Gastrocnemius medialis (tissue), 4 donors: ENCODE data around the gene TMEM213.

ENCODE experiments used
- CTCF ChIP-seq, 5 experiments: fragments of 450-650 bp in 3 of 5; fragments of 200-600 bp in 2 of 5; sonication (generic) in 2 of 5; IDR thresholded peaks in 4 of 5; conservative IDR thresholded peaks in 1 of 5; 1 replicate in 4 of 5; 2 replicates in 1 of 5; pipeline ENCODE4 v1.5.1; 2016 to 2019; ENCODE audit warnings: antibody characterized with exemption in 5 of 5, mild to moderate bottlenecking in 3 of 5, moderate library complexity in 3 of 5
- POLR2A ChIP-seq, 2 donors: fragments of 450-650 bp; IDR thresholded peaks; one replicate each; pipeline ENCODE4 v1.6.1; 2017; ENCODE audit warnings: antibody characterized with exemption in 2 of 2, mild to moderate bottlenecking in 2 of 2, moderate library complexity in 2 of 2

- TF ChIP-seq CTCF (IDR thresholded peaks at IDR 0.05 in 4 of 5, conservative IDR thresholded peaks at IDR 0.05 in 1 of 5) (no peak), POLR2A (IDR thresholded peaks at IDR 0.05) (no peak)
These were observed 25.2 kb downstream of the TMEM213 start for GRCh38 chr7:138822867-138823535.
